A673 (cell line): ENCODE measurements around the gene MARS1.

Experiments used
- CTCF ChIP-seq: fragments of 300-800, 200-600 bp; sonication (generic); conservative IDR thresholded peaks from 2 replicates; pipeline ENCODE4 v1.5.1; 2017; ENCODE audit warnings: low read depth, mild to moderate bottlenecking, antibody characterized with exemption, low read length, moderate library complexity, mixed read lengths
- EZH2 ChIP-seq: fragments of 200-600 bp; sonication (generic); IDR thresholded peaks from 2 replicates; pipeline ENCODE4 v1.6.1; 2017; ENCODE audit warnings: borderline replicate concordance, low read depth, mild to moderate bottlenecking, mixed read lengths, antibody characterized with exemption, low read length; ENCODE audit not compliant: poor library complexity, severe bottlenecking

GRCh38 chr12:57549203-57549908 is 61.5 kb downstream of the MARS1 start:
- TF ChIP-seq CTCF (no peak), EZH2 (no peak)
